Measurements from ENCODE around the gene PDSS1.
"Not testable (repeated sequence)": the region's sequence is repeated elsewhere in the genome, so short reads cannot be mapped to it uniquely, and the experiment has no call there.

PDSS1 gene

GRCh38 chr10:26697163-26697921 is at the start of gene PDSS1:
PDSS1 (plus strand) TSS chr10:26697701; CDS start chr10:26697712, 11 bp downstream.
- DNase-seq, result peak; percentile 72

GRCh38 chr10:26648245-26648636 is 49.3 kb upstream of the PDSS1 start:
- not testable (repeated sequence) for DNase-seq

- DNase-seq, result no peak
These were observed 47.1 kb upstream of the PDSS1 start for GRCh38 chr10:26650406-26650805.

- DNase-seq, result not testable (repeated sequence)
These were observed 46.0 kb upstream of the PDSS1 start for GRCh38 chr10:26651476-26651875.

- DNase-seq, result no peak
These were observed 44.5 kb upstream of the PDSS1 start for GRCh38 chr10:26653004-26653403.

GRCh38 chr10:26655746-26656145 is 41.8 kb upstream of the PDSS1 start:
- no peak for DNase-seq

GRCh38 chr10:26662864-26663263 is 34.6 kb upstream of the PDSS1 start:
- DNase-seq, result no peak

GRCh38 chr10:26665080-26666048 is 32.1 kb upstream of the PDSS1 start:
- DNase-seq, result no peak

- DNase-seq, result no peak
These were observed 21.6 kb upstream of the PDSS1 start for GRCh38 chr10:26675873-26676257.

- no peak for DNase-seq
These were observed 17.9 kb upstream of the PDSS1 start for GRCh38 chr10:26679588-26679987.

GRCh38 chr10:26681076-26681475 is 16.4 kb upstream of the PDSS1 start:
- no peak for DNase-seq

GRCh38 chr10:26681971-26682370 is 15.5 kb upstream of the PDSS1 start:
- DNase-seq, result peak; percentile 34

- DNase-seq, result no peak
These were observed 14.6 kb upstream of the PDSS1 start for GRCh38 chr10:26682931-26683330.

- DNase-seq, result not testable (repeated sequence)
These were observed 12.7 kb upstream of the PDSS1 start for GRCh38 chr10:26684667-26685264.

GRCh38 chr10:26685441-26685840 is 12.1 kb upstream of the PDSS1 start:
- DNase-seq, result no peak

- no peak for DNase-seq
These were observed 8.1 kb upstream of the PDSS1 start for GRCh38 chr10:26689399-26689798.

GRCh38 chr10:26690731-26691475 is 6.6 kb upstream of the PDSS1 start:
- no peak for DNase-seq

- not testable (repeated sequence) for DNase-seq
These were observed 3.0 kb upstream of the PDSS1 start for GRCh38 chr10:26694536-26694935.

GRCh38 chr10:26696786-26697162 is 727 bp upstream of the PDSS1 start:
- DNase-seq, result no peak

GRCh38 chr10:26697922-26698608 is 564 bp downstream of the PDSS1 start:
- DNase-seq, result no peak

- DNase-seq, result no peak
These were observed 1.4 kb downstream of the PDSS1 start for GRCh38 chr10:26698909-26699308.

GRCh38 chr10:26699631-26700030 is 2.1 kb downstream of the PDSS1 start:
- DNase-seq, result no peak

Data from CD4-positive, alpha-beta T cell treated with Interferon gamma for 1 hour (primary cell).